Fibroblast of pulmonary artery (primary cell): ENCODE data around the gene EHBP1L1.

ENCODE experiments used
- DNase-seq: peaks from one replicate; pipeline ENCODE4 v3.0.0-alpha.2; 2010; ENCODE audit warnings: low read depth
- H3K4me3 ChIP-seq: replicated peaks from 2 replicates; pipeline ENCODE4 v1.5.1; 2011; ENCODE audit warnings: low read depth, mild to moderate bottlenecking, control low read depth, low read length, moderate library complexity
- TF ChIP-seq, protein P1 (sequence below): IDR thresholded peaks from 2 replicates; pipeline ENCODE4 v1.5.1; 2011; ENCODE audit warnings: mild to moderate bottlenecking, control low read depth, low read length, inconsistent platforms; ENCODE audit errors: missing control alignments

Gene EHBP1L1

GRCh38 chr11:65575568-65576231 lies at the start of gene EHBP1L1:
EHBP1L1 (plus strand) TSS chr11:65576053; CDS start chr11:65576303, 250 bp downstream.
- peak; percentile 55 for DNase-seq
- TF ChIP-seq, protein P1, sequence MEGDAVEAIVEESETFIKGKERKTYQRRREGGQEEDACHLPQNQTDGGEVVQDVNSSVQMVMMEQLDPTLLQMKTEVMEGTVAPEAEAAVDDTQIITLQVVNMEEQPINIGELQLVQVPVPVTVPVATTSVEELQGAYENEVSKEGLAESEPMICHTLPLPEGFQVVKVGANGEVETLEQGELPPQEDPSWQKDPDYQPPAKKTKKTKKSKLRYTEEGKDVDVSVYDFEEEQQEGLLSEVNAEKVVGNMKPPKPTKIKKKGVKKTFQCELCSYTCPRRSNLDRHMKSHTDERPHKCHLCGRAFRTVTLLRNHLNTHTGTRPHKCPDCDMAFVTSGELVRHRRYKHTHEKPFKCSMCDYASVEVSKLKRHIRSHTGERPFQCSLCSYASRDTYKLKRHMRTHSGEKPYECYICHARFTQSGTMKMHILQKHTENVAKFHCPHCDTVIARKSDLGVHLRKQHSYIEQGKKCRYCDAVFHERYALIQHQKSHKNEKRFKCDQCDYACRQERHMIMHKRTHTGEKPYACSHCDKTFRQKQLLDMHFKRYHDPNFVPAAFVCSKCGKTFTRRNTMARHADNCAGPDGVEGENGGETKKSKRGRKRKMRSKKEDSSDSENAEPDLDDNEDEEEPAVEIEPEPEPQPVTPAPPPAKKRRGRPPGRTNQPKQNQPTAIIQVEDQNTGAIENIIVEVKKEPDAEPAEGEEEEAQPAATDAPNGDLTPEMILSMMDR = no peak
- H3K4me3 ChIP-seq = peak within 1 kb of the TSS; percentile 65

- H3K4me3 ChIP-seq = no peak overlapping the region
- no peak for DNase-seq
- TF ChIP-seq, protein P1 = no peak
These were observed 49.1 kb upstream of the EHBP1L1 start for GRCh38 chr11:65526744-65527143.

GRCh38 chr11:65528819-65529350 lies 47.0 kb upstream of the EHBP1L1 start:
- DNase-seq = no peak
- no peak overlapping the region for H3K4me3 ChIP-seq
- TF ChIP-seq, protein P1 = no peak

DNA sequence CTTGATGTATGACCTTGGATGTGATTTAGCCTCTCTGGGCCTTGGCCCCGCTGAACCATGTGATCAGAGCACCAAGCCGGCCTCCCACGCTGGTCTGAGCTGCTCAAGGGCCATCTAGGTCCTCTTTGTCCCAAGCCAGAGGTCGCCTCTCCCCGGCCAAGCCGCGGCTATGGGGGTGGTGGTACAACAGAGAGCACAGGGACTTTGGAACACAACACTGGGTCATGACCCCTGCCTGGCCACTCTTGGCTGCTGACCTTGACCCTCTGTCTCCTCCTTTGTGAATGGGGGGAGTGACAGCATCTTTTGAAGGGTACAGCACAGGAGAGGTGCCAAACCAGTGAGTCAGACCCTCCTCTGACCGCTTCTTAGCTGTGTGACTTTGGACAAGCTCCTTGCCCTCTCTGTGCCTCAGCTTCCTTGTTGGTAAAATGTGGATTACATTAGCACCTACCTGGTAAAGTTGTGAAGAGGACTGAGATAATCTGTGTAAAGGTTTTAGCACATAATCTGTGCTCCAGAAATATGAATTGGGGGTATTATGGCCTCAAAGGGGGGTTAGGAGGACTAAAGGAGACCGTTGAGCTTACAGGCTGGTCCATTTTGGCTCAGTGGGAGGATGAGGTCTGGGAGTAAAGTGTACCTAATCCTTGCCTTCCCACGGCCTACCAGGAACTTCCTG lies 46.2 kb upstream of the EHBP1L1 start:
- DNase-seq = no peak
- TF ChIP-seq, protein P1 = no peak
- no peak overlapping the region for H3K4me3 ChIP-seq

GRCh38 chr11:65530157-65530496 lies 45.7 kb upstream of the EHBP1L1 start:
- no peak overlapping the region for H3K4me3 ChIP-seq
- TF ChIP-seq, protein P1 = peak; percentile 28
- DNase-seq = no peak

DNA sequence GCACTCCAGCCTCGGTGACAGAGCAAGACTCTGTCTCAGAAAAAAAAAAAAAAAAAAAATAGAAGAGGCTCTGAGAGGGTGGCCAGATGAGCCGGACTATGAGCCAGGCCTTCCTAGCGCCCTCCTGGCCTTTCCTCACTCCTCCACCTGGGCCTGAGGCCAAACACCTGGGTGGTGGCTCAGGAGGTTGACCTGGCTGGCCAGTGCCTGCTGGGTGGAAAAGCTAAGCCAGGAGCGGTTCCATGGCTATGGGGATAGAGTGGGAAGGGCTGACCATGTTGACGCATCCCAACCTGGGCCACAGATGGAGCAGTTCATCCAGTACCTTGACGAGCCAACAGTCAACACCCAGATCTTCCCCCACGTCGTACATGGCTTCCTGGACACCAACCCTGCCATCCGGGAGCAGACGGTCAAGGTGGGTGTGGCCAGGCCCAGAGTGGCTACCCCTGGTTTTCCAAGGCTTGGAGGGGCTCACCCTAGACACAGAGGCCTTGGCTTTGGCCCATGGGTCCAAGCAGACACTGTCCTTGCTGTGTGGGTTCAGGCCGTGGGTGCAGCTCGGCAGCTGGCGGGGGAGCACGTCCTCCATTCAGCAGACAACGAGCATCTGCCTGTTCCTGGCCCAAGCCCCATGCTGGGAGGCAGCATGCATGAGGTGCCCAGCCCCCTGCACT lies 43.3 kb upstream of the EHBP1L1 start:
- TF ChIP-seq, protein P1 = no peak
- H3K4me3 ChIP-seq = no peak overlapping the region
- DNase-seq = no peak
